ENCODE results near the gene SLC9A3. TPM values are rescaled to one million over a fixed set of nuclear protein-coding genes. Genes with fewer than 3 reads are reported as not detected.

SLC9A3 gene
- polyA plus RNA-seq (2012; rRNA removed) = 1.9 and 2.1 TPM in 2 replicates
- polyA plus RNA-seq (2012; cell fraction: cytosol; rRNA removed) = 1.2 and 2.0 TPM in 2 replicates
- 1.8 and 2.3 TPM in 2 replicates for polyA plus RNA-seq (2012; cell fraction: nucleus; rRNA removed)

DNA sequence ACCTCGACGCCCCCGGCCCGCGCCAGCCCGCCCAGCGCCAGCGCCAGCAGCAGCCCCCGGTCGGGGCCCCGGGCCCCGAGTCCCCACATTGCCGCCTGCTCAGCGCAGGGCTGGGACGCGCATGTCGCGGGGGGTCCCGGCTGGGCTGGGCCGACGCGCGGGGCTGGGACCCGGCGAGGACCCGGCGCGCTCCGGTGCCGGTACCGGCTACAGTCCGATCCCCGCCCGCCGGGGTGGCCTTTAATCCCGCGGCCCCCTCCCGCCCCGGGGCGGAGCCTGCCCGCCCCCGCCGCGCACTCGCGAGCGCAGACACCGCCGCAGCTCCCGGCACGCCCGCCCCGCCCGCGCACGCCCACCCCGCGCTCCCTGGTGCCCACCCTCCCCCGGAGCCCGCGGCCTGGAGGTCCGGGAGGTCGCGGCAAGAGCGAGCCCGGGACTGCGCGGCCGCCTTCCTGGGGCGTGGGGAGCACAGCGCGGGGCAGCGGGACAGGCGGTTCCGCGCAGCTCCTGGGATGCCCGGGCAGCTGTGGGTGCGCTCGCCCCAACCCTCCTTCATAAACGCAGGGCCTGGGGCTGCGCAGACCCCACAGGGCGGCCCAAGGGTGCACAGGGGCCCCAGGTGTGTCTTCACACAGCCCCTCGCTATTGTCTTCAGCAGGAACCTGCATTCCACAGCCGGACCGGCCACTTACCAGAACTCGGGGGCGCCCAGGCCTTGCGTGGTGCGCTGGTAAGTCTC lies at the start of gene SLC9A3:
TSS of gene SLC9A3 (minus strand) at position 216 of the 739 bp plus-strand sequence.
- Histone ChIP-seq H3K27ac (ENCODE audit: low read depth in 2 of 2, low read length in 1 of 2) (no peak within 1 kb of the TSS), H3K9ac (no peak within 1 kb of the TSS), H3K4me2 (no peak within 1 kb of the TSS), H3F3A (replicated peaks; ENCODE audit: insufficient read depth) (no peaks in the 10 kb centered on the region), H2AFZ (ENCODE audit: low read depth) (no peak within 1 kb of the TSS), H3K4me1 (ENCODE audit: control insufficient read depth in 1 of 2, insufficient read depth in 2 of 2, low read depth in 1 of 2, low read length in 1 of 2) (no peaks in the 10 kb centered on the region), H3K36me3 (replicated peaks in 1 of 2; ENCODE audit: control insufficient read depth in 1 of 2, insufficient read depth in 2 of 2, low read length in 1 of 2) (no peaks in the 10 kb centered on the region), H3K27me3 (ENCODE audit: insufficient read depth) (peaks cover 65% of the 10 kb centered on the region), H3K4me3 (ENCODE audit: low read depth in 2 of 2, low read length in 1 of 2) (no peak within 1 kb of the TSS), H3K9me2 (no peaks in the 10 kb centered on the region), H3K79me2 (ENCODE audit: insufficient read depth) (no peaks in the 10 kb centered on the region), H4K20me1 (ENCODE audit: insufficient read depth) (0 out of 2 replicates have a peak, but pooled peaks cover 2% of the 10 kb centered on the region), H3K9me3 (no peaks in the 10 kb centered on the region)
- CTCF ChIA-PET = interaction anchor here (1.3 kb wide), 1 partner anchor 14 kb away, joined by 4 read pairs; no protein-coding TSS in a partner anchor
- POLR2A ChIA-PET = no interaction called here
- TF ChIP-seq RFX5 (IDR thresholded peaks at IDR 0.05; ENCODE audit: low read length) = no peak
- TF ChIP-seq GABPA (IDR thresholded peaks at IDR 0.05; ENCODE audit: low read depth) = no peak
- TF ChIP-seq, protein P1, sequence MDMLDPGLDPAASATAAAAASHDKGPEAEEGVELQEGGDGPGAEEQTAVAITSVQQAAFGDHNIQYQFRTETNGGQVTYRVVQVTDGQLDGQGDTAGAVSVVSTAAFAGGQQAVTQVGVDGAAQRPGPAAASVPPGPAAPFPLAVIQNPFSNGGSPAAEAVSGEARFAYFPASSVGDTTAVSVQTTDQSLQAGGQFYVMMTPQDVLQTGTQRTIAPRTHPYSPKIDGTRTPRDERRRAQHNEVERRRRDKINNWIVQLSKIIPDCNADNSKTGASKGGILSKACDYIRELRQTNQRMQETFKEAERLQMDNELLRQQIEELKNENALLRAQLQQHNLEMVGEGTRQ (IDR thresholded peaks at IDR 0.05; ENCODE audit: borderline replicate concordance, low read depth, low read length) = no peak
- TF ChIP-seq CHD2 (IDR thresholded peaks at IDR 0.05; ENCODE audit: low read length, partially characterized antibody) = no peak
- TF ChIP-seq TAF1 (IDR thresholded peaks at IDR 0.05; ENCODE audit: borderline replicate concordance, low read depth, low read length) = no peak
- TF ChIP-seq, protein P2, sequence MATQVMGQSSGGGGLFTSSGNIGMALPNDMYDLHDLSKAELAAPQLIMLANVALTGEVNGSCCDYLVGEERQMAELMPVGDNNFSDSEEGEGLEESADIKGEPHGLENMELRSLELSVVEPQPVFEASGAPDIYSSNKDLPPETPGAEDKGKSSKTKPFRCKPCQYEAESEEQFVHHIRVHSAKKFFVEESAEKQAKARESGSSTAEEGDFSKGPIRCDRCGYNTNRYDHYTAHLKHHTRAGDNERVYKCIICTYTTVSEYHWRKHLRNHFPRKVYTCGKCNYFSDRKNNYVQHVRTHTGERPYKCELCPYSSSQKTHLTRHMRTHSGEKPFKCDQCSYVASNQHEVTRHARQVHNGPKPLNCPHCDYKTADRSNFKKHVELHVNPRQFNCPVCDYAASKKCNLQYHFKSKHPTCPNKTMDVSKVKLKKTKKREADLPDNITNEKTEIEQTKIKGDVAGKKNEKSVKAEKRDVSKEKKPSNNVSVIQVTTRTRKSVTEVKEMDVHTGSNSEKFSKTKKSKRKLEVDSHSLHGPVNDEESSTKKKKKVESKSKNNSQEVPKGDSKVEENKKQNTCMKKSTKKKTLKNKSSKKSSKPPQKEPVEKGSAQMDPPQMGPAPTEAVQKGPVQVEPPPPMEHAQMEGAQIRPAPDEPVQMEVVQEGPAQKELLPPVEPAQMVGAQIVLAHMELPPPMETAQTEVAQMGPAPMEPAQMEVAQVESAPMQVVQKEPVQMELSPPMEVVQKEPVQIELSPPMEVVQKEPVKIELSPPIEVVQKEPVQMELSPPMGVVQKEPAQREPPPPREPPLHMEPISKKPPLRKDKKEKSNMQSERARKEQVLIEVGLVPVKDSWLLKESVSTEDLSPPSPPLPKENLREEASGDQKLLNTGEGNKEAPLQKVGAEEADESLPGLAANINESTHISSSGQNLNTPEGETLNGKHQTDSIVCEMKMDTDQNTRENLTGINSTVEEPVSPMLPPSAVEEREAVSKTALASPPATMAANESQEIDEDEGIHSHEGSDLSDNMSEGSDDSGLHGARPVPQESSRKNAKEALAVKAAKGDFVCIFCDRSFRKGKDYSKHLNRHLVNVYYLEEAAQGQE (IDR thresholded peaks at IDR 0.05; ENCODE audit: low read depth, low read length) = no peak
- TF ChIP-seq, protein P3, sequence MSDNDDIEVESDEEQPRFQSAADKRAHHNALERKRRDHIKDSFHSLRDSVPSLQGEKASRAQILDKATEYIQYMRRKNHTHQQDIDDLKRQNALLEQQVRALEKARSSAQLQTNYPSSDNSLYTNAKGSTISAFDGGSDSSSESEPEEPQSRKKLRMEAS (IDR thresholded peaks at IDR 0.05; ENCODE audit: low read depth) = no peak
- TF ChIP-seq EZH2phosphoT487 (IDR thresholded peaks at IDR 0.05; ENCODE audit: borderline replicate concordance, low read depth) = no peak
- no peak for TF ChIP-seq RCOR1 (IDR thresholded peaks at IDR 0.05; ENCODE audit: low read length)
- TF ChIP-seq EP300 (IDR thresholded peaks at IDR 0.05; ENCODE audit: borderline replicate concordance in 1 of 2, low read depth in 1 of 2, low read length in 1 of 2) = no peak
- TF ChIP-seq, protein P4, sequence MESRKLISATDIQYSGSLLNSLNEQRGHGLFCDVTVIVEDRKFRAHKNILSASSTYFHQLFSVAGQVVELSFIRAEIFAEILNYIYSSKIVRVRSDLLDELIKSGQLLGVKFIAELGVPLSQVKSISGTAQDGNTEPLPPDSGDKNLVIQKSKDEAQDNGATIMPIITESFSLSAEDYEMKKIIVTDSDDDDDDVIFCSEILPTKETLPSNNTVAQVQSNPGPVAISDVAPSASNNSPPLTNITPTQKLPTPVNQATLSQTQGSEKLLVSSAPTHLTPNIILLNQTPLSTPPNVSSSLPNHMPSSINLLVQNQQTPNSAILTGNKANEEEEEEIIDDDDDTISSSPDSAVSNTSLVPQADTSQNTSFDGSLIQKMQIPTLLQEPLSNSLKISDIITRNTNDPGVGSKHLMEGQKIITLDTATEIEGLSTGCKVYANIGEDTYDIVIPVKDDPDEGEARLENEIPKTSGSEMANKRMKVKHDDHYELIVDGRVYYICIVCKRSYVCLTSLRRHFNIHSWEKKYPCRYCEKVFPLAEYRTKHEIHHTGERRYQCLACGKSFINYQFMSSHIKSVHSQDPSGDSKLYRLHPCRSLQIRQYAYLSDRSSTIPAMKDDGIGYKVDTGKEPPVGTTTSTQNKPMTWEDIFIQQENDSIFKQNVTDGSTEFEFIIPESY (IDR thresholded peaks at IDR 0.05; ENCODE audit: borderline replicate concordance, low read depth) = no peak
- TF ChIP-seq MXI1 (IDR thresholded peaks at IDR 0.05; ENCODE audit: low read depth, low read length) = no peak
- no peak for TF ChIP-seq YY1 (IDR thresholded peaks at IDR 0.05; ENCODE audit: low read depth)
- TF ChIP-seq RXRA (IDR thresholded peaks at IDR 0.05; ENCODE audit: borderline replicate concordance, low read depth) = no peak
- TF ChIP-seq GATA2 (CRISPR knock-in tag; IDR thresholded peaks at IDR 0.05) = no peak
- no peak for TF ChIP-seq FOSL2 (IDR thresholded peaks at IDR 0.05; ENCODE audit: borderline replicate concordance, low read depth)
- TF ChIP-seq TEAD4 (IDR thresholded peaks at IDR 0.05; ENCODE audit: borderline replicate concordance, insufficient read depth) = no peak
- no peak for TF ChIP-seq ELF1 (IDR thresholded peaks at IDR 0.05)
- TF ChIP-seq SMC3 (IDR thresholded peaks at IDR 0.05; ENCODE audit: low read depth, low read length) = no peak
- TF ChIP-seq JUND (IDR thresholded peaks at IDR 0.05) = no peak
- WGBS (ENCODE audit: low lambda C conversion rate) = 4% methylated on average over 5 of the region's 89 CpGs
- no peak for DNase-seq
